Neural cell (in vitro differentiated cells): ENCODE results near the gene LDHD. TPM values are rescaled to one million over a fixed set of nuclear protein-coding genes. Genes with fewer than 3 reads are reported as not detected.

Experiments used
- H2AFZ ChIP-seq: fragments of 200-600, 300-800 bp; sonication (generic), shearing (Covaris generic); 2 replicates; pipeline ENCODE4 v1.6.0; 2014; ENCODE audit warnings: low read depth, mild to moderate bottlenecking, antibody characterized with exemption, low read length, moderate library complexity
- H3F3A ChIP-seq: fragments of 200-600 bp; shearing (Covaris generic); 2 replicates; pipeline ENCODE4 v1.6.1; 2016; ENCODE audit warnings: mild to moderate bottlenecking, moderate library complexity, mixed read lengths, antibody characterized with exemption, low read length; ENCODE audit not compliant: insufficient read depth, poor library complexity, severe bottlenecking
- H3K27ac ChIP-seq: fragments of 200-600, 300-800 bp; sonication (generic), shearing (Covaris generic); 2 replicates; pipeline ENCODE4 v1.5.1; 2014; ENCODE audit warnings: mild to moderate bottlenecking, low read length, moderate library complexity
- H3K27me3 ChIP-seq: fragments of 300-800, 200-600 bp; sonication (generic), shearing (Covaris generic); 2 replicates; pipeline ENCODE4 v1.6.0; 2014; ENCODE audit warnings: mild to moderate bottlenecking, low read depth, low read length, moderate library complexity; ENCODE audit not compliant: insufficient read depth
- H3K36me3 ChIP-seq: fragments of 300-800, 200-600 bp; sonication (generic), shearing (Covaris generic); 2 replicates; pipeline ENCODE4 v1.5.1; 2014; ENCODE audit warnings: mild to moderate bottlenecking, antibody characterized with exemption, low read length, moderate library complexity; ENCODE audit not compliant: insufficient read depth
- H3K4me2 ChIP-seq: fragments of 300-800, 200-600 bp; sonication (generic), shearing (Covaris generic); 2 replicates; pipeline ENCODE4 v1.6.0; 2014; ENCODE audit warnings: mild to moderate bottlenecking, low read length
- H3K4me3 ChIP-seq: fragments of 300-800, 200-600 bp; sonication (generic), shearing (Covaris generic); 2 replicates; pipeline ENCODE4 v1.5.1; 2014; ENCODE audit warnings: mild to moderate bottlenecking, low read length, moderate library complexity
- H3K79me2 ChIP-seq: fragments of 200-600 bp; shearing (Covaris generic); replicated peaks from 2 replicates; pipeline ENCODE4 v1.6.0; 2014; ENCODE audit warnings: mild to moderate bottlenecking, low read length, moderate library complexity; ENCODE audit not compliant: insufficient read depth
- H3K9ac ChIP-seq: fragments of 300-800, 200-600 bp; sonication (generic), shearing (Covaris generic); 2 replicates; pipeline ENCODE4 v1.6.1; 2016; ENCODE audit warnings: mild to moderate bottlenecking, low read length, mixed read lengths
- H3K9me2 ChIP-seq: fragments of 200-600 bp; shearing (Covaris generic); 2 replicates; pipeline ENCODE4 v1.6.1; 2016; ENCODE audit warnings: mild to moderate bottlenecking, low read length, mixed read lengths; ENCODE audit not compliant: insufficient read depth
- H3K9me3 ChIP-seq: fragments of 200-600, 300-800 bp; sonication (generic), shearing (Covaris generic); 2 replicates; pipeline ENCODE4 v1.6.1; 2016; ENCODE audit warnings: mild to moderate bottlenecking, mixed run types, low read length, moderate library complexity, mixed read lengths
- H4K20me1 ChIP-seq: fragments of 200-600 bp; shearing (Covaris generic); 2 replicates; pipeline ENCODE4 v1.6.1; 2016; ENCODE audit warnings: mild to moderate bottlenecking, mixed run types; ENCODE audit not compliant: insufficient read depth
- CTCF ChIP-seq: fragments of 450-650 bp; IDR thresholded peaks from 2 replicates; pipeline ENCODE4 v1.5.1; 2014; ENCODE audit warnings: antibody characterized with exemption, mild to moderate bottlenecking, moderate library complexity; ENCODE audit not compliant: poor library complexity, severe bottlenecking
- EP300 ChIP-seq: fragments of 450-650 bp; conservative IDR thresholded peaks from 2 replicates; pipeline ENCODE4 v1.6.1; 2014; ENCODE audit warnings: antibody characterized with exemption, mild to moderate bottlenecking, moderate library complexity; ENCODE audit not compliant: poor library complexity, severe bottlenecking
- EZH2 ChIP-seq: fragments of 200-600, 300-800 bp; shearing (Covaris generic), sonication (generic); IDR thresholded peaks from 2 replicates; pipeline ENCODE4 v1.6.1; 2014; ENCODE audit warnings: antibody characterized with exemption, low read length, borderline replicate concordance, mild to moderate bottlenecking; ENCODE audit not compliant: insufficient read depth, poor library complexity, severe bottlenecking
- MXI1 ChIP-seq: fragments of 450-650 bp; conservative IDR thresholded peaks from 2 replicates; pipeline ENCODE4 v1.6.1; 2014; ENCODE audit warnings: antibody characterized with exemption, mild to moderate bottlenecking; ENCODE audit not compliant: poor library complexity, severe bottlenecking
- POLR2AphosphoS5 ChIP-seq: IDR thresholded peaks from 2 replicates; pipeline ENCODE4 v1.6.1; 2012
- RAD21 ChIP-seq: fragments of 450-650 bp; conservative IDR thresholded peaks from 2 replicates; pipeline ENCODE4 v1.6.1; 2014; ENCODE audit warnings: antibody characterized with exemption, mild to moderate bottlenecking, moderate library complexity
- REST ChIP-seq: IDR thresholded peaks from 2 replicates; pipeline ENCODE4 v1.6.1; 2012; ENCODE audit warnings: borderline replicate concordance
- SMC3 ChIP-seq: fragments of 450-650 bp; conservative IDR thresholded peaks from 2 replicates; pipeline ENCODE4 v1.6.1; 2014; ENCODE audit warnings: antibody characterized with exemption, mild to moderate bottlenecking, moderate library complexity; ENCODE audit not compliant: poor library complexity
- TAF1 ChIP-seq: IDR thresholded peaks from 2 replicates; pipeline ENCODE4 v1.6.1; 2012; ENCODE audit warnings: low read depth
- polyA plus RNA-seq: library from polyadenylated mRNA; depleted of rRNA; stranded (reverse); fragments of >200 nt; gene quantifications from 2 replicates; pipeline ENCODE4 v1.2.3, GENCODE V29; 2014

LDHD gene
- polyA plus RNA-seq, 1 donor from 2014 or later, result not detected

- H4K20me1 ChIP-seq, result no peaks in the 10 kb centered on the region
- no peaks in the 10 kb centered on the region for H3K9me2 ChIP-seq
- H3F3A ChIP-seq, result no peaks in the 10 kb centered on the region
- no peak for TF ChIP-seq CTCF
- no peak for TF ChIP-seq MXI1
- H3K9ac ChIP-seq, result peak overlapping the region; percentile 13
- H3K4me3 ChIP-seq, result no peak overlapping the region
- H3K27me3 ChIP-seq, result no peaks in the 10 kb centered on the region
- no peak overlapping the region for H2AFZ ChIP-seq
- no peak overlapping the region for H3K4me2 ChIP-seq
- no peaks in the 10 kb centered on the region for H3K9me3 ChIP-seq
- H3K36me3 ChIP-seq, result no peaks in the 10 kb centered on the region
- no peaks in the 10 kb centered on the region for H3K79me2 ChIP-seq
- H3K27ac ChIP-seq, result no peak overlapping the region
These were observed 21.7 kb upstream of the LDHD start for GRCh38 chr16:75138233-75138632.

GRCh38 chr16:75131081-75131480 lies 14.5 kb upstream of the LDHD start:
- no peak overlapping the region for H2AFZ ChIP-seq
- H3K9me2 ChIP-seq, result no peaks in the 10 kb centered on the region
- H3K9me3 ChIP-seq, result peaks cover 9% of the 10 kb centered on the region
- no peaks in the 10 kb centered on the region for H4K20me1 ChIP-seq
- no peaks in the 10 kb centered on the region for H3K79me2 ChIP-seq
- H3K9ac ChIP-seq, result no peak overlapping the region
- H3K4me2 ChIP-seq, result no peak overlapping the region
- H3K4me3 ChIP-seq, result no peak overlapping the region
- no peaks in the 10 kb centered on the region for H3K36me3 ChIP-seq
- H3F3A ChIP-seq, result no peaks in the 10 kb centered on the region
- no peaks in the 10 kb centered on the region for H3K27me3 ChIP-seq
- no peak overlapping the region for H3K27ac ChIP-seq
- no peak for TF ChIP-seq REST
- TF ChIP-seq SMC3, result no peak
- TF ChIP-seq CTCF, result no peak
- no peak for TF ChIP-seq TAF1
- no peak for TF ChIP-seq POLR2AphosphoS5
- TF ChIP-seq MXI1, result no peak
- TF ChIP-seq EP300, result no peak
- no peak for TF ChIP-seq EZH2
- TF ChIP-seq RAD21, result no peak
